ENCODE measurements around the gene ASTL.

ASTL gene

DNA sequence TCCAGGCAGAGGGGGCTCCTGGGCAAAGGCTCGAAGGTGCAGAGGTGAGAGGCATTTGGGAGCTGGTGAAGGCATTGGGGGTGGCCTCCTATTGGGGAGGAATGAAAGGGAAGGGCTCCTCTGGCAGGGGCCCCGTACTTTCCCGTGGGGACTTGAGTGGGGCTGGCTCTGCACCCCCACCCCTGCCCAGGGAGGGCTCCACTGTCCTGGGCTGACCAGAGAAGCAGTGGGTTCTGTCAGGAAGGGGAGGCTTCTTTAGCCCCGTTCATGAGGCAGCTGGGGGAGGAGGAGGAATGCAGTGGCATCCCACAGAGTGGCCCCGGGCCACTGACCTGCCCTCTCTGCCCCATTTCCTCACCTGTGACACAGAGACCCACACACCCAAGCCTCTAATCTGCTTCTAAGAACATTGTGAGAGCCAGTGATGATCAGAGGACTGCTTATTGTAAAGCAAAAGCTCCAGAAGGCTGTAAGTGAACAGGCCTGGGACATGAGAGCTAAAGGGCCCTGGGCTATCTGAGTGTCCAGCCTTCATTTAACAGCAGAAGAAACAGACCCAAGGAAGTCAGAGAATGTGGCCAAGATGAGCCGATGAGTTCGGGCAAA, 65.0 kb downstream of the ASTL start:
- TF ChIP-seq, protein P1, sequence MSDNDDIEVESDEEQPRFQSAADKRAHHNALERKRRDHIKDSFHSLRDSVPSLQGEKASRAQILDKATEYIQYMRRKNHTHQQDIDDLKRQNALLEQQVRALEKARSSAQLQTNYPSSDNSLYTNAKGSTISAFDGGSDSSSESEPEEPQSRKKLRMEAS (IDR thresholded peaks at IDR 0.05; ENCODE audit: low read depth, low read length): no peak
- TF ChIP-seq MYC (IDR thresholded peaks at IDR 0.05; ENCODE audit: low read depth, low read length) (no peak), POLR2A (IDR thresholded peaks at IDR 0.05; ENCODE audit: extremely low read depth, insufficient read length) (no peak)
- TF ChIP-seq, protein P2, sequence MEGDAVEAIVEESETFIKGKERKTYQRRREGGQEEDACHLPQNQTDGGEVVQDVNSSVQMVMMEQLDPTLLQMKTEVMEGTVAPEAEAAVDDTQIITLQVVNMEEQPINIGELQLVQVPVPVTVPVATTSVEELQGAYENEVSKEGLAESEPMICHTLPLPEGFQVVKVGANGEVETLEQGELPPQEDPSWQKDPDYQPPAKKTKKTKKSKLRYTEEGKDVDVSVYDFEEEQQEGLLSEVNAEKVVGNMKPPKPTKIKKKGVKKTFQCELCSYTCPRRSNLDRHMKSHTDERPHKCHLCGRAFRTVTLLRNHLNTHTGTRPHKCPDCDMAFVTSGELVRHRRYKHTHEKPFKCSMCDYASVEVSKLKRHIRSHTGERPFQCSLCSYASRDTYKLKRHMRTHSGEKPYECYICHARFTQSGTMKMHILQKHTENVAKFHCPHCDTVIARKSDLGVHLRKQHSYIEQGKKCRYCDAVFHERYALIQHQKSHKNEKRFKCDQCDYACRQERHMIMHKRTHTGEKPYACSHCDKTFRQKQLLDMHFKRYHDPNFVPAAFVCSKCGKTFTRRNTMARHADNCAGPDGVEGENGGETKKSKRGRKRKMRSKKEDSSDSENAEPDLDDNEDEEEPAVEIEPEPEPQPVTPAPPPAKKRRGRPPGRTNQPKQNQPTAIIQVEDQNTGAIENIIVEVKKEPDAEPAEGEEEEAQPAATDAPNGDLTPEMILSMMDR (IDR thresholded peaks at IDR 0.05; ENCODE audit: low read depth, low read length): no peak
- H3K4me3 ChIP-seq (ENCODE audit: low read depth, low read length): no peak overlapping the region
- DNase-seq (ENCODE audit: low read depth): no peak

All from NB4 (cell line).